GM23338 (cell line): Measurements from ENCODE around the gene SLC2A9.

Source experiments
- CREB1 ChIP-seq: fragments of 250-450 bp; sonication (Bioruptor Pico); IDR thresholded peaks from 2 replicates; pipeline ENCODE4 v1.5.0; 2020; ENCODE audit warnings: low read depth, mild to moderate bottlenecking, moderate library complexity
- CTCF ChIP-seq, 2 experiments: fragments of 200-600 bp in 1 of 2; sonication (generic) in 1 of 2; conservative IDR thresholded peaks; 2 replicates each; pipeline versions ENCODE4 v1.5.1 to v1.6.1; 2016 to 2017; ENCODE audit warnings: antibody characterized with exemption in 2 of 2, low read depth in 2 of 2, mild to moderate bottlenecking in 2 of 2, moderate library complexity in 1 of 2
- ETS1 ChIP-seq: IDR thresholded peaks from 2 replicates; pipeline ENCODE4 v1.6.1; 2016; ENCODE audit warnings: antibody characterized with exemption
- EZH2 ChIP-seq: fragments of 200-600 bp; sonication (generic); IDR thresholded peaks from one replicate; pipeline ENCODE4 v1.8.0; 2017; ENCODE audit warnings: antibody characterized with exemption, mild to moderate bottlenecking, low read depth; ENCODE audit not compliant: unreplicated experiment
- EZH2phosphoT487 ChIP-seq: fragments of 200-600 bp; sonication (generic); IDR thresholded peaks from one replicate; pipeline ENCODE4 v1.8.1; 2018; ENCODE audit warnings: antibody characterized with exemption; ENCODE audit not compliant: unreplicated experiment
- JUNB ChIP-seq: IDR thresholded peaks from one replicate; pipeline ENCODE4 v1.6.1; 2016; ENCODE audit warnings: antibody characterized with exemption; ENCODE audit not compliant: unreplicated experiment
- POLR2AphosphoS5 ChIP-seq: IDR thresholded peaks from 2 replicates; pipeline ENCODE4 v1.6.1; 2016; ENCODE audit warnings: antibody characterized with exemption, low read depth
- STAT1 ChIP-seq: IDR thresholded peaks from one replicate; pipeline ENCODE4 v1.6.1; 2016; ENCODE audit warnings: antibody characterized with exemption; ENCODE audit not compliant: unreplicated experiment
- ZNF331 ChIP-seq: fragments of 250-450 bp; sonication (Bioruptor Pico); IDR thresholded peaks from 2 replicates; pipeline ENCODE4 v1.5.0; 2020; ENCODE audit warnings: low read depth, mild to moderate bottlenecking, moderate library complexity
- TF ChIP-seq, protein P1 (sequence below): IDR thresholded peaks from one replicate; pipeline ENCODE4 v1.6.1; 2018; ENCODE audit warnings: antibody characterized with exemption; ENCODE audit not compliant: unreplicated experiment

GRCh38 chr4:9931146-9931545 is 90.2 kb downstream of the SLC2A9 start:
- TF ChIP-seq EZH2 = no peak
- TF ChIP-seq CTCF (conservative IDR thresholded peaks at IDR 0.05; ENCODE audit: low read depth in 2 of 2) = no peak
- no peak for TF ChIP-seq EZH2phosphoT487
- no peak for TF ChIP-seq ETS1
- no peak for TF ChIP-seq JUNB
- TF ChIP-seq, protein P1, sequence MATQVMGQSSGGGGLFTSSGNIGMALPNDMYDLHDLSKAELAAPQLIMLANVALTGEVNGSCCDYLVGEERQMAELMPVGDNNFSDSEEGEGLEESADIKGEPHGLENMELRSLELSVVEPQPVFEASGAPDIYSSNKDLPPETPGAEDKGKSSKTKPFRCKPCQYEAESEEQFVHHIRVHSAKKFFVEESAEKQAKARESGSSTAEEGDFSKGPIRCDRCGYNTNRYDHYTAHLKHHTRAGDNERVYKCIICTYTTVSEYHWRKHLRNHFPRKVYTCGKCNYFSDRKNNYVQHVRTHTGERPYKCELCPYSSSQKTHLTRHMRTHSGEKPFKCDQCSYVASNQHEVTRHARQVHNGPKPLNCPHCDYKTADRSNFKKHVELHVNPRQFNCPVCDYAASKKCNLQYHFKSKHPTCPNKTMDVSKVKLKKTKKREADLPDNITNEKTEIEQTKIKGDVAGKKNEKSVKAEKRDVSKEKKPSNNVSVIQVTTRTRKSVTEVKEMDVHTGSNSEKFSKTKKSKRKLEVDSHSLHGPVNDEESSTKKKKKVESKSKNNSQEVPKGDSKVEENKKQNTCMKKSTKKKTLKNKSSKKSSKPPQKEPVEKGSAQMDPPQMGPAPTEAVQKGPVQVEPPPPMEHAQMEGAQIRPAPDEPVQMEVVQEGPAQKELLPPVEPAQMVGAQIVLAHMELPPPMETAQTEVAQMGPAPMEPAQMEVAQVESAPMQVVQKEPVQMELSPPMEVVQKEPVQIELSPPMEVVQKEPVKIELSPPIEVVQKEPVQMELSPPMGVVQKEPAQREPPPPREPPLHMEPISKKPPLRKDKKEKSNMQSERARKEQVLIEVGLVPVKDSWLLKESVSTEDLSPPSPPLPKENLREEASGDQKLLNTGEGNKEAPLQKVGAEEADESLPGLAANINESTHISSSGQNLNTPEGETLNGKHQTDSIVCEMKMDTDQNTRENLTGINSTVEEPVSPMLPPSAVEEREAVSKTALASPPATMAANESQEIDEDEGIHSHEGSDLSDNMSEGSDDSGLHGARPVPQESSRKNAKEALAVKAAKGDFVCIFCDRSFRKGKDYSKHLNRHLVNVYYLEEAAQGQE = no peak
- TF ChIP-seq POLR2AphosphoS5 = no peak
- no peak for TF ChIP-seq CREB1 (CRISPR knock-in tag)
- no peak for TF ChIP-seq STAT1
- no peak for TF ChIP-seq ZNF331 (CRISPR knock-in tag)
